Left renal pelvis (tissue), 4 donors: ENCODE data around the gene RPS6KB1. TPM values are rescaled to one million over a fixed set of nuclear protein-coding genes. Genes with fewer than 3 reads are reported as not detected.
"Not testable (repeated sequence)": the region's sequence is repeated elsewhere in the genome, so short reads cannot be mapped to it uniquely, and the experiment has no call there.

ENCODE experiments used
- DNase-seq, 4 donors: peaks; one replicate each; pipeline ENCODE4 v3.0.0-alpha.2; 2013; ENCODE audit warnings: low read depth in 4 of 4, low spot score in 3 of 4
- polyA plus RNA-seq, 4 donors: library from polyadenylated mRNA; unstranded; fragments of 120-200 nt; gene quantifications; one replicate each; pipeline ENCODE4 v1.2.1, GENCODE V29; 2013; ENCODE audit not compliant: insufficient read length in 4 of 4

RPS6KB1 gene
- polyA plus RNA-seq, 4 donors, result 40.5 to 44.8 (median 43.8) TPM

GRCh38 chr17:59930768-59931167, 37.8 kb downstream of the RPS6KB1 start:
- not testable (repeated sequence) for DNase-seq

- not testable (repeated sequence) for DNase-seq
Measured at GRCh38 chr17:59933317-59933716, 40.4 kb downstream of the RPS6KB1 start.

- not testable (repeated sequence) for DNase-seq
Measured at GRCh38 chr17:59940697-59941096, 47.8 kb downstream of the RPS6KB1 start.

GRCh38 chr17:59941131-59941530, 48.2 kb downstream of the RPS6KB1 start:
- DNase-seq, result no peak

- not testable (repeated sequence) for DNase-seq
Measured at GRCh38 chr17:59946433-59946832, 53.5 kb downstream of the RPS6KB1 start.

GRCh38 chr17:59947310-59947709, 54.4 kb downstream of the RPS6KB1 start:
- DNase-seq, result not testable (repeated sequence)

GRCh38 chr17:59950049-59950448, 57.1 kb downstream of the RPS6KB1 start:
- no peak for DNase-seq

GRCh38 chr17:59954856-59955255, 61.9 kb downstream of the RPS6KB1 start:
- no peak for DNase-seq

GRCh38 chr17:59959574-59959973, 66.7 kb downstream of the RPS6KB1 start:
- not testable (repeated sequence) for DNase-seq

GRCh38 chr17:59962739-59963318, 69.9 kb downstream of the RPS6KB1 start:
- DNase-seq, result no peak

GRCh38 chr17:59963738-59964481, 71.0 kb downstream of the RPS6KB1 start:
- DNase-seq, result peak; percentile 36 to 44 (median 38)

GRCh38 chr17:59964482-59965328, 71.8 kb downstream of the RPS6KB1 start, which contains the start of gene RNFT1:
Gene RNFT1 (minus strand): TSS chr17:59964740. CDS start chr17:59964663, 77 bp downstream.
- peak; percentile 70 to 84 (median 77) for DNase-seq

- DNase-seq, result not testable (repeated sequence)
Measured at GRCh38 chr17:59971771-59972170, 78.8 kb downstream of the RPS6KB1 start.

GRCh38 chr17:59972778-59973177, 79.9 kb downstream of the RPS6KB1 start:
- DNase-seq, result no peak

- DNase-seq, result not testable (repeated sequence)
Measured at GRCh38 chr17:59973483-59973882, 80.6 kb downstream of the RPS6KB1 start.

GRCh38 chr17:59975166-59975565, 82.2 kb downstream of the RPS6KB1 start:
- not testable (repeated sequence) for DNase-seq

- not testable (repeated sequence) for DNase-seq
Measured at GRCh38 chr17:59996608-59997007, 103.7 kb downstream of the RPS6KB1 start.
